Stomach (tissue), 9 donors: ENCODE results near the gene COL11A1. TPM values are rescaled to one million over a fixed set of nuclear protein-coding genes. Genes with fewer than 3 reads are reported as not detected.
"Not testable (repeated sequence)": the region's sequence is repeated elsewhere in the genome, so short reads cannot be mapped to it uniquely, and the experiment has no call there.

ENCODE experiments used
- DNase-seq, 2 donors: peaks; one replicate each; pipeline versions ENCODE4 v3.0.0 to v3.0.0-alpha.2; 2013 to 2019
- H3K27ac ChIP-seq, 5 donors: fragments of 200-600 bp in 4 of 5; sonication (generic) in 4 of 5; one replicate each; pipeline ENCODE4 v1.5.1; 2013 to 2019; ENCODE audit warnings: mild to moderate bottlenecking in 1 of 5, moderate library complexity in 1 of 5
- H3K27me3 ChIP-seq, 3 donors: fragments of 200-600 bp; sonication (generic); one replicate each; pipeline ENCODE4 v1.5.1; 2017 to 2019; ENCODE audit warnings: mixed run types in 1 of 3
- H3K36me3 ChIP-seq, 4 donors: fragments of 200-600 bp; sonication (generic); 1 replicate in 3 of 4; 2 replicates in 1 of 4; pipeline ENCODE4 v1.5.1; 2016 to 2019
- H3K4me1 ChIP-seq, 4 donors: fragments of 200-600 bp; sonication (generic); one replicate each; pipeline ENCODE4 v1.5.1; 2016 to 2019
- H3K4me3 ChIP-seq, 4 donors: fragments of 200-600 bp; sonication (generic) in 3 of 4; one replicate each; pipeline ENCODE4 v1.5.1; 2016 to 2019; ENCODE audit warnings: mild to moderate bottlenecking in 1 of 4
- H3K9me3 ChIP-seq, 4 donors: fragments of 200-600 bp; sonication (generic); one replicate each; pipeline ENCODE4 v1.5.1; 2016 to 2019
- CTCF ChIP-seq, 7 experiments: fragments of 450-650 bp in 4 of 7; fragments of 200-600 bp in 3 of 7; sonication (generic) in 3 of 7; IDR thresholded peaks; one replicate each; pipeline ENCODE4 v1.5.1; 2016 to 2019; ENCODE audit warnings: antibody characterized with exemption in 7 of 7, control low read depth in 2 of 7, mild to moderate bottlenecking in 1 of 7
- EP300 ChIP-seq: sonication (generic); formaldehyde crosslinking; IDR thresholded peaks from one replicate; pipeline ENCODE4 v1.6.1; 2017; ENCODE audit warnings: antibody characterized with exemption
- POLR2A ChIP-seq, 4 donors: fragments of 450-650 bp; IDR thresholded peaks; one replicate each; pipeline ENCODE4 v1.6.1; 2016; ENCODE audit warnings: antibody characterized with exemption in 4 of 4, control low read depth in 2 of 4, mild to moderate bottlenecking in 1 of 4, moderate library complexity in 1 of 4
- POLR2AphosphoS5 ChIP-seq, 3 donors: sonication (generic); formaldehyde crosslinking; IDR thresholded peaks; one replicate each; pipeline ENCODE4 v1.6.1; 2016; ENCODE audit warnings: antibody characterized with exemption in 3 of 3
- WGBS, 5 donors: extraction: QIAGEN DNeasy Blood & Tissue Kit in 3 of 5; methylation state at CpG; one replicate each; pipeline versions ENCODE4 v1.1.5 to v1.1.7; 2013 to 2018; 5-methylcytosine and 5-hydroxymethylcytosine counted together
- intact Hi-C: fragments of 100-400 bp; cut with DNase I; formaldehyde crosslinking; loops from one replicate; pipeline ENCODE4 v1.15.1; 2023; ENCODE audit warnings: low total_unique reads
- polyA plus RNA-seq, 3 donors: library from polyadenylated mRNA; stranded (reverse); fragments of 200-250 nt; gene quantifications; one replicate each; pipeline ENCODE4 v1.2.3, GENCODE V29; 2013
- total RNA-seq, 5 donors: library from RNA; depleted of rRNA; stranded (reverse); fragments of >200 nt; gene quantifications; one replicate each; pipeline versions ENCODE4 v1.1.0 to v1.2.3, GENCODE V29; 2014 to 2016
- donor health status: healthy with polysubstance abuse.
- donor health status: Bipolar disorder and iron deficiency.
- donor health status: healthy.

COL11A1 gene
- total and polyA plus RNA-seq, 8 donors, result under 0.01 to 7.0 (median 0.29) TPM; not detected in 5

DNA sequence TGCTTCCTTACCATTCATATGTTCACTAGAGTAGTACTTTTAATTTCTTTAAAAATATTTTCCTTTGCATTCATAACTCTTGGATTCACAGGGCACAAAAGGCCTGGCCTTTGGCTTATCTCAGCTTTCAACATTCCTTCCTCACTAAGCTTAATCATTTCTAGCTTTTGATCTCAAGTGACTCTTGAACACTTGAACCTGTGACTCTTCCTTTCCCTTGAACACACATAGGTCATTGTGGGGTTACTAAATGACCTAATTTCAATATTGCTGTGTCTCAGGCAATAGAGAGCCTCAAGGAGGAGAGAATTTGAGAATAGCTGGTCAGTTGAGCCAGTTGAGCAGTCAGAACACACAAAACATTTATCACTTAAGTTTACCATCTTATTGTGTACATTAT is 49.9 kb downstream of the COL11A1 start:
- Histone ChIP-seq H3K4me1 (no peaks in the 10 kb centered on the region), H3K27ac (no peak overlapping the region)
- TF ChIP-seq CTCF (IDR thresholded peaks at IDR 0.05) (no peak), EP300 (no peak), POLR2A (IDR thresholded peaks at IDR 0.05) (no peak), POLR2AphosphoS5 (IDR thresholded peaks at IDR 0.05) (no peak)

GRCh38 chr1:103056423-103056822 is 51.9 kb downstream of the COL11A1 start:
- Histone ChIP-seq H3K27me3 (no peaks in the 10 kb centered on the region), H3K9me3 (no peaks in the 10 kb centered on the region), H3K36me3 (no peaks in the 10 kb centered on the region), H3K4me1 (no peaks in the 10 kb centered on the region), H3K4me3 (no peak overlapping the region), H3K27ac (no peak overlapping the region)
- intact Hi-C loops, result no loop called here
- DNase-seq, result no peak
- 74 to 89% (median 85%) methylated on average over 1 of the region's 1 CpG for WGBS, 5 donors
- TF ChIP-seq POLR2A (IDR thresholded peaks at IDR 0.05) (no peak), CTCF (IDR thresholded peaks at IDR 0.05) (no peak), EP300 (no peak), POLR2AphosphoS5 (IDR thresholded peaks at IDR 0.05) (no peak)

More for the DNA sequence above, 49.9 kb downstream of the COL11A1 start:
- H3K4me3 ChIP-seq, result no peak overlapping the region
- intact Hi-C loops, result no loop called here
- no peaks in the 10 kb centered on the region for H3K9me3 ChIP-seq
- no peaks in the 10 kb centered on the region for H3K27me3 ChIP-seq
- no peaks in the 10 kb centered on the region for H3K36me3 ChIP-seq
- DNase-seq, result no peak

DNA sequence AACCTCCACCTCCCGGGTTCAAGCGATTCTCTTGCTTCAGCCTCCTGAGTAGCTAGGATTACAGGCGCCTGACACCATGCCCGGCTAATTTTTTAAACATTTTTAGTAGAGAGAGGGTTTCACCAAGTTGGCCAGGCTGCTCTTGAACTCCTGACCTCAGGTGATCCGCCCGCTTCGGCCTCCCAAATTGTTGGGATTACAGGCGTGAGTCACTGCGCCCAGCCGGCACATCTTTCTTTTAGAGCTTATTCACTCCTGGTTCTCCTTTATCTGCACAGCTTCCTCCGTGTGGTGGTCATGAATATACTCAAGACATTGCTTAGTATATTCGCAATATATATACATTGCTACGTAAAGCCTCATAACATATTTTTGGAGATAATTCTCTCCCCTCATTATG is 80.2 kb downstream of the COL11A1 start:
- H3K4me3 ChIP-seq, H3K36me3 ChIP-seq, H3K4me1 ChIP-seq, H3K27ac ChIP-seq, H3K9me3 ChIP-seq, H3K27me3 ChIP-seq, DNase-seq, intact Hi-C loops: not testable (repeated sequence)
- WGBS, 5 donors, result 85 to 94% (median 90%) methylated on average over 13 of the region's 13 CpGs

DNA sequence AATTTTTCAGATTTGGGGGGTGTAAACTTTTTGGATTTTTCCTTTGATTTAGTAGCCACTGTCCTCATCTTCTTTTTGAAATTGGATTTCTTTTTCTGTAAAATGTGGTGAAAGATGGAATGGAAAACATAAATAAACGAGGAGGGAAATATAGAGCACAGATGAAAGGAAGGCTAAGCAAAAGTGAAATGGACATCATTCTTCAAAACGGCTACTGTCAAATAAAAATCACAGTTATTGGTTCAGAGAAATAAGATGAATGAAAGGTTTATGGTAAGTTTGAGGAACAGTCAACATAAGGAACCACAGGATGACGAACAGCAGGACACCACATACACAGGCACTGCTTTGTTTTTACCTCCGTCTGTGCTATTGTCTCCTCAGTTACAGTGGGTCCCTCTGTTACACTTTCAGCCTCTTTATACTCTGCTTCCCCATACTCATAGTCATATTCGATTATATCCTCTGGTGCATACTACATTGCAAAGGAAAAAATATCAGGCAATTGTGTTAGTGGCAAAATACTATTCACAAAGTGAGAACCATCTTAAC is 82.4 kb downstream of the COL11A1 start:
- DNase-seq, result no peak
- H3K36me3 ChIP-seq, result no peaks in the 10 kb centered on the region
- WGBS, 5 donors, result 42 to 57% (median 52%) methylated on average over 5 of the region's 5 CpGs
- intact Hi-C loops, result no loop called here
- H3K27ac ChIP-seq, result no peak overlapping the region
- TF ChIP-seq POLR2A (IDR thresholded peaks at IDR 0.05) (no peak), EP300 (no peak), POLR2AphosphoS5 (IDR thresholded peaks at IDR 0.05) (no peak), CTCF (IDR thresholded peaks at IDR 0.05) (no peak)
- no peak overlapping the region for H3K4me3 ChIP-seq
- H3K27me3 ChIP-seq, result no peaks in the 10 kb centered on the region
- H3K4me1 ChIP-seq, result no peaks in the 10 kb centered on the region
- no peaks in the 10 kb centered on the region for H3K9me3 ChIP-seq

- intact Hi-C loops, result no loop called here
- TF ChIP-seq EP300, result no peak
- no peak for TF ChIP-seq POLR2A (IDR thresholded peaks at IDR 0.05)
- no peak for TF ChIP-seq POLR2AphosphoS5 (IDR thresholded peaks at IDR 0.05)
- TF ChIP-seq CTCF (IDR thresholded peaks at IDR 0.05), result no peak
- no peaks in the 10 kb centered on the region for H3K4me1 ChIP-seq
- H3K27ac ChIP-seq, result no peak overlapping the region
- H3K9me3 ChIP-seq, result no peaks in the 10 kb centered on the region
- no peak for DNase-seq
- H3K27me3 ChIP-seq, result no peaks in the 10 kb centered on the region
- H3K4me3 ChIP-seq, result no peak overlapping the region
- H3K36me3 ChIP-seq, result no peaks in the 10 kb centered on the region
- WGBS, 5 donors, result 35 to 68% (median 59%) methylated on average over 1 of the region's 1 CpG
Observed at GRCh38 chr1:103024051-103024450, 84.3 kb downstream of the COL11A1 start.
